Astrocyte (in vitro differentiated cells and primary cell): Measurements from ENCODE around the gene EVA1C. TPM values are rescaled to one million over a fixed set of nuclear protein-coding genes. Genes with fewer than 3 reads are reported as not detected.

Source experiments
- DNase-seq: peaks from one replicate; pipeline ENCODE4 v3.0.0-alpha.2; 2010; ENCODE audit warnings: low read depth
- FAIRE-seq: peaks from 2 replicates; lab custom pipeline; 2011; peaks lifted over from hg19 to GRCh38; lab: Jason Lieb, UNC
- H2AFZ ChIP-seq: 2 replicates; pipeline ENCODE4 v1.6.0; 2012; ENCODE audit warnings: low read depth, low read length, inconsistent platforms
- H3K27ac ChIP-seq: 2 replicates; pipeline ENCODE4 v1.5.1; 2011; ENCODE audit warnings: low read depth, low read length, inconsistent platforms
- H3K27me3 ChIP-seq: 2 replicates; pipeline ENCODE4 v1.6.0; 2011; ENCODE audit warnings: low read length, inconsistent platforms; ENCODE audit not compliant: insufficient read depth
- H3K36me3 ChIP-seq: 2 replicates; pipeline ENCODE4 v1.5.1; 2011; ENCODE audit warnings: low read length, inconsistent platforms; ENCODE audit not compliant: insufficient read depth
- H3K4me1 ChIP-seq: 2 replicates; pipeline ENCODE4 v1.5.1; 2011; ENCODE audit warnings: low read length, inconsistent platforms; ENCODE audit not compliant: insufficient read depth
- H3K4me2 ChIP-seq: 2 replicates; pipeline ENCODE4 v1.6.0; 2012; ENCODE audit warnings: low read length, inconsistent platforms
- H3K4me3 ChIP-seq: 2 replicates; pipeline ENCODE4 v1.5.1; 2011; ENCODE audit warnings: low read depth, mild to moderate bottlenecking, low read length, inconsistent platforms; ENCODE audit not compliant: insufficient read depth
- H3K79me2 ChIP-seq: 2 replicates; pipeline ENCODE4 v1.6.0; 2012; ENCODE audit warnings: mild to moderate bottlenecking, low read length, inconsistent platforms; ENCODE audit not compliant: insufficient read depth
- H3K9ac ChIP-seq: 2 replicates; pipeline ENCODE4 v1.6.0; 2012; ENCODE audit warnings: mild to moderate bottlenecking, low read length, inconsistent platforms
- H3K9me3 ChIP-seq: 2 replicates; pipeline ENCODE4 v1.5.1; 2012; ENCODE audit warnings: low read depth, mild to moderate bottlenecking, low read length, inconsistent platforms; ENCODE audit not compliant: insufficient read depth
- H4K20me1 ChIP-seq: 2 replicates; pipeline ENCODE4 v1.6.0; 2012; ENCODE audit warnings: low read length, inconsistent platforms; ENCODE audit not compliant: insufficient read depth
- H3K27ac Mint-ChIP-seq: one replicate; pipeline ENCODE4 v1.8.0; 2021; ENCODE audit warnings: mild to moderate bottlenecking, mixed read lengths; ENCODE audit not compliant: unreplicated experiment
- H3K27me3 Mint-ChIP-seq: one replicate; pipeline ENCODE4 v1.8.0; 2021; ENCODE audit warnings: low read depth, mixed read lengths; ENCODE audit not compliant: unreplicated experiment
- H3K36me3 Mint-ChIP-seq: one replicate; pipeline ENCODE4 v1.8.0; 2021; ENCODE audit warnings: low read depth, mixed read lengths; ENCODE audit not compliant: unreplicated experiment
- H3K4me1 Mint-ChIP-seq: one replicate; pipeline ENCODE4 v1.8.0; 2021; ENCODE audit warnings: low read depth, mixed read lengths; ENCODE audit not compliant: unreplicated experiment
- H3K4me3 Mint-ChIP-seq: one replicate; pipeline ENCODE4 v1.8.0; 2021; ENCODE audit warnings: mild to moderate bottlenecking, moderate library complexity, mixed read lengths; ENCODE audit not compliant: unreplicated experiment
- H3K9me3 Mint-ChIP-seq: one replicate; pipeline ENCODE4 v1.8.0; 2021; ENCODE audit warnings: mild to moderate bottlenecking, mixed read lengths; ENCODE audit not compliant: unreplicated experiment
- CTCF ChIP-seq: IDR thresholded peaks from 2 replicates; pipeline ENCODE4 v1.5.1; 2011; ENCODE audit warnings: low read depth, mild to moderate bottlenecking, inconsistent platforms, low read length, moderate library complexity; ENCODE audit not compliant: insufficient read depth
- EZH2 ChIP-seq: IDR thresholded peaks from 2 replicates; pipeline ENCODE4 v1.6.1; 2012; ENCODE audit warnings: mild to moderate bottlenecking, low read length, inconsistent platforms; ENCODE audit not compliant: insufficient read depth
- total RNA-seq: library from RNA; stranded (reverse); gene quantifications from 2 replicates; pipeline ENCODE4 v1.2.1, GENCODE V29; 2021

EVA1C gene
- total RNA-seq, 1 donor from 2014 or later = not detected

GRCh38 chr21:32463889-32464300 is 51.4 kb downstream of the EVA1C start:
- no peaks in the 10 kb centered on the region for H3K36me3 ChIP-seq
- H3K9ac ChIP-seq = peak overlapping the region; percentile 82
- peak overlapping the region; percentile 98 for H3K27ac ChIP-seq
- peaks cover 24% of the 10 kb centered on the region for H3K4me1 ChIP-seq
- peak overlapping the region; percentile 91 for H3K27ac Mint-ChIP-seq
- H3K36me3 Mint-ChIP-seq = no peaks in the 10 kb centered on the region
- FAIRE-seq = no peak
- H3K9me3 ChIP-seq = no peaks in the 10 kb centered on the region
- H3K4me2 ChIP-seq = peak overlapping the region; percentile 79
- no peaks in the 10 kb centered on the region for H3K9me3 Mint-ChIP-seq
- H3K4me3 ChIP-seq = no peak overlapping the region
- no peaks in the 10 kb centered on the region for H3K27me3 ChIP-seq
- H3K4me3 Mint-ChIP-seq = no peak overlapping the region
- no peaks in the 10 kb centered on the region for H4K20me1 ChIP-seq
- H3K27me3 Mint-ChIP-seq = peaks cover 2% of the 10 kb centered on the region
- no peak for TF ChIP-seq EZH2
- TF ChIP-seq CTCF = no peak
- no peaks in the 10 kb centered on the region for H3K79me2 ChIP-seq
- H2AFZ ChIP-seq = no peak overlapping the region
- H3K4me1 Mint-ChIP-seq = peaks cover 4% of the 10 kb centered on the region
- DNase-seq = peak; percentile 98

- Histone ChIP-seq H3K27ac (no peak overlapping the region), H3K9ac (no peak overlapping the region), H3K36me3 (no peaks in the 10 kb centered on the region), H2AFZ (no peak overlapping the region), H3K4me1 (peaks cover 24% of the 10 kb centered on the region), H4K20me1 (no peaks in the 10 kb centered on the region), H3K4me2 (no peak overlapping the region), H3K9me3 (no peaks in the 10 kb centered on the region), H3K79me2 (no peaks in the 10 kb centered on the region), H3K4me3 (no peak overlapping the region), H3K27me3 (no peaks in the 10 kb centered on the region)
- H3K36me3 Mint-ChIP-seq = no peaks in the 10 kb centered on the region
- peaks cover 4% of the 10 kb centered on the region for H3K4me1 Mint-ChIP-seq
- no peak overlapping the region for H3K4me3 Mint-ChIP-seq
- peaks cover 12% of the 10 kb centered on the region for H3K27me3 Mint-ChIP-seq
- TF ChIP-seq CTCF = no peak
- TF ChIP-seq EZH2 = no peak
- no peaks in the 10 kb centered on the region for H3K9me3 Mint-ChIP-seq
- DNase-seq = no peak
- FAIRE-seq = no peak
- H3K27ac Mint-ChIP-seq = no peak overlapping the region
These were observed 54.8 kb downstream of the EVA1C start for GRCh38 chr21:32467291-32467690.

- H3K4me1 ChIP-seq = peaks cover 13% of the 10 kb centered on the region
- Mint-ChIP-seq H3K9me3 (no peaks in the 10 kb centered on the region), H3K27ac (no peak overlapping the region), H3K4me3 (no peak overlapping the region), H3K36me3 (no peaks in the 10 kb centered on the region), H3K27me3 (peaks cover 19% of the 10 kb centered on the region), H3K4me1 (peaks cover 4% of the 10 kb centered on the region)
- FAIRE-seq = no peak
- H4K20me1 ChIP-seq = no peaks in the 10 kb centered on the region
- DNase-seq = no peak
- H3K27me3 ChIP-seq = no peaks in the 10 kb centered on the region
- H3K4me3 ChIP-seq = no peak overlapping the region
- no peak overlapping the region for H3K4me2 ChIP-seq
- no peaks in the 10 kb centered on the region for H3K36me3 ChIP-seq
- H3K27ac ChIP-seq = no peak overlapping the region
- no peak overlapping the region for H3K9ac ChIP-seq
- TF ChIP-seq CTCF (no peak), EZH2 (no peak)
- no peak overlapping the region for H2AFZ ChIP-seq
- no peaks in the 10 kb centered on the region for H3K9me3 ChIP-seq
- no peaks in the 10 kb centered on the region for H3K79me2 ChIP-seq
These were observed 56.2 kb downstream of the EVA1C start for GRCh38 chr21:32468681-32469111.
